ENCODE results near the gene LAIR2. TPM values are rescaled to one million over a fixed set of nuclear protein-coding genes. Genes with fewer than 3 reads are reported as not detected.
"Not testable (repeated sequence)": the region's sequence is repeated elsewhere in the genome, so short reads cannot be mapped to it uniquely, and the experiment has no call there.

LAIR2 gene
- total RNA-seq, 1 donor from 2014 or later = not detected

GRCh38 chr19:54464630-54465425 is 37.8 kb upstream of the LAIR2 start:
- no peak for DNase-seq (ENCODE audit: low read depth, low spot score)

DNA sequence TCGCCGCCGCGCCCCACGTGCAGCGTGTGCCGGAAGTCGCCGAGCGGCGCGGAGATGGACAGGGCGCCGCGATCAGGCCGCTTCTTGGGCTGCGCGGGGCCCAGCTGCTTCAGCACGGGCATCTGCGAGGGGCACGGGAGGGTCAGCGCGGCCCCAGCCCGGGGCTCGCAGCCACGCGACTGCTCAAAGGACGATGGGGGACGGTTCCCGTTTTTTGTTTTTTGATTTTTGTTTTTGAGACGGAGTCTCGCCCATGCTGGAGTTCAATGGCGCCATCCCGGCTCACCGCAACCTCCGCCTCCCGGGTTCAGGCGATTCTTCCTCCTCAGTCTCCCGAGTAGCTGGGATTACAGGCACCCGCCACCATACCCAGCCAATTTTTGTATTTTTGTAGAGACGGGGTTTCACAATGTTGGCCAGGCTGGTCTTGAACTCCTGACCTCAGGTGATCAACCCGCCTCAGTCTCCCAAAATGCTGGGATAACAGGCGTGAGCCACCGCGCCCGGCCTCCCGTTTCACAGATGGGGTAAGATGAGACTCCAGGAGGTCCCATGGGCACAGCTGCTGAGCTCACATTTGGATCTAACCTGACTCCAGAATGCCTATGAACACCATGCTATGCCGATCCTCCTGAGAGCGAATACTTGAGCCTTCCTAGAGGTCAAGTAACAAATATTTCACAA is 37.1 kb upstream of the LAIR2 start:
- no peak for DNase-seq (ENCODE audit: low read depth, low spot score)

- DNase-seq (ENCODE audit: low read depth, low spot score) = not testable (repeated sequence)
Measured at GRCh38 chr19:54466110-54466480, 36.5 kb upstream of the LAIR2 start.

DNA sequence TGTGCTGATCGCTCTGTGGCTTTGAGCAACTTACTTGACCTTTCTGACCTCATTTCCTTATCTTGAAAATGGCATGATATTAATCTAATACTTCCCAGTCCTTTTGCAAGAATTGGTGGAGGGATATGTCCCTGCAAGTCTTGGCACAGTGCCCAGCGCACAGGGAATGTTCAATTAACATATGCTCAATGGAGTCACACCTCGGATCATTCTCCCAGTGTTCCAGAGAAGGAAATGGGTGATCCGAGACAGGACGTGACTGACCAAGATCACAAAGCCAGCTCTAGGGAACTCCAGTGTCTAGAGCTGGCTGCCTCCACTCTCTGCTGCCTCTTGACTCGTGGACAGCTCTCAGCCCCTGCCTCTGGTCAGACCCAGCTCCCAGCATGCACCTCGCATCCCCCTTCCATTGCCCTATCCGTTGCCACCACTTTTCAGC is 33.1 kb upstream of the LAIR2 start:
- no peak for DNase-seq (ENCODE audit: low read depth, low spot score)

GRCh38 chr19:54470276-54470887 is 32.2 kb upstream of the LAIR2 start:
- no peak for DNase-seq (ENCODE audit: low read depth, low spot score)

DNA sequence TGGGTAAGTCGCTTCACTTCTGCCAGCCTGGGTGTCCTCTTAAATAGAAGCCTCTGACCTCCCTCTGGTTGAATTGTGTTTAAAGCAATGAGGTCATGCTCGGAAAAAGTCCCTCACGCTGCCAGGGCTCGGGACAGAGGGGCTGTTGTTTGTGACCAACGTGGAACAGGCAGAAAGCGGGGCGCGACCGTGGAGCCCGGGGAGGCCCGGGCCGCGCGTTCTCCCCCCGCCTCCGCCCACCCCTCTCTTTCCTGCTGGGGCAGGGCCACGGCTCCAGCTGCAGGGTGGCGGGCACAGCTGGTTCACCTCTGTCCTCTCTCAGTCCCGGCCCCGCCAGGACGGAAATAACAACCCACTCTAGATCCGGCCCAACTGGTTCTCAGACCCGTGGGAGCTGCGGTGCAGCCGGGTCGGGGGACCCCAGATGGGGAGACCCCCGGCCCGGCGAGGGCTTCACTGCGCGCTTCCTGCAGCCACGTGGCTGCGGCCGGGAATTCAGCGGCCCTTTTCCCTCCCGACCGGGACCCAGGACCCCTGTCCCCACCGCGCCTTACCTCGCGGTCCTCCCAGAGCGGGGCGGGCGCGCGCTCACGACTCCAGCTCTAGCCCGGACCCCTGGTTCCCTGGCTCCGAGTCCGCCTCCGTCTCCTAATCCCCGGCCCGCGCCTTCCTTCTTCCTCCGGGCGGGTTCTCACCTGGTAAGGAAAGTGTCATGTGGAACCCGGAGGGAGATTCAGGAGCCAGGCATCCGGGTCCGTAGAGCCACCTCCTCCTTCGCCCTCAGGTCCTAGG is 31.4 kb upstream of the LAIR2 start:
- no peak for DNase-seq (ENCODE audit: low read depth, low spot score)

DNA sequence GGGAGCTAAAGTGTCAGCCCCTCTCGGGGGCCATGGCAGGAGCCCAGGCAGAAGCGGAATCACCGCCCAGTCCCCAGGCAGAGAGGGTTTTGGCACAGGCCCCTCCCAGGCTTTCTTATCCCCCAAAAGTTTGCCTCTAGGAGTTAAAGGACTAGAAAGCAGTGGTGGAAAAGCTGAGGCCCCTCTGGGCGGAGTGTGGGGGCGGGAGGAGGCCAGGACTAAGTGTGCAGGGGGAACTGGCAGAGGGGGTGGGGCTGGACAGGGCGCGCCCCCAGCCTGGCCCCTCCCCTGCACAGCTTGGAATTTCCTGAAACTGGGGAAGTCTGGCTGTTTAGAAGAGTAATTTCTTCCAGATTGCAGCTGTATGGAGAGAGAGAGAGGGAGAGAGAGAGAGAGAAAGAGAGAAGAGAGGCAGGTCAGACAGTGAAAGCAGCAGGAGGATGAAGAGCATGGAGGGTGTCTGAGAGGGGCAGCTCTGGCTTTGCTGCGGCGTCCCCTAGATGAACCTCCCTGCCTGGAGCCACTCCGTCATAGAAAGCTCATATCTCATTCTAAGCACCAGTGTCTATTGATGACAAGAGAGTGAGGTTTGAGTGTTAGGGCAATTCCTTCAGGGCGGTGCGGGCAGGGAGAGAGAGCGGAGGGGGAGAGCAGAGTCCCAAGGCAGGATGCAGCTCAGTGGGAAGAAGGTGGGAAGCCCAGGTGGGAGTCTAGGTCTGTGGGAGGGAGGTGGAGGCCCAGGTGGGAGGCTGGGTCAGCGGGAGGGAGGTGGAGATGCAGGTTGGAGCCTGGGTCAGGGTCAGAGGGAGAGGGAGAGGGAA is 29.4 kb upstream of the LAIR2 start, which contains the start of gene CDC42EP5:
TSS of gene CDC42EP5 (minus strand) at position 226 of the 821 bp plus-strand sequence. CDS start 7,749 bp downstream, outside the sequence.
- peak; percentile 69 for DNase-seq (ENCODE audit: low read depth, low spot score)

DNA sequence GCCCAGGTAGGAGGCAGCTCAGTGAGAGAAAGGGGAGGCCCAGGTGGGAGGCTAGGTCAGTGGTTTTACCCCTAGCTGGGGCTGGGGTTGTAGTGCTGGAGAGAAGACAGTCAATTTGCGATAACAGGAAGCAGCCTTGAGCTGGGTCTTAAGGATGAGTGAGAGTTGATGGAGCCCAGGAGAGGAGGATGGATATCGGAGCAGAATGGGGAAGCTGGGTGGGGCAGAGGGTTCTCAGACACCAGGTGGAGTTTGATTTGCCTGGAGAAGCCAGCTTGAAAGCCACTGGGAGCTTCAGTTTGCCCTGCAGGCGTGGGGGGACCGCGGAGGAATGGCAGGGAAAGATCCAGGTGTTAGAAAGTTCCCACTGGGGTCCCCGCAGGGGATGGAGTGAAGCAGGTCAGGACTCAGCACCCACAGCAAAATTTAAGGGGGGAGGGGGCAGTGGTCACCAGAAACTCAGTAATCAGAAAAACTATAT is 28.7 kb upstream of the LAIR2 start:
- DNase-seq (ENCODE audit: low read depth, low spot score) = no peak

- no peak for DNase-seq (ENCODE audit: low read depth, low spot score)
Measured at GRCh38 chr19:54475706-54476105, 26.9 kb upstream of the LAIR2 start.

GRCh38 chr19:54477650-54478049 is 25.0 kb upstream of the LAIR2 start:
- no peak for DNase-seq (ENCODE audit: low read depth, low spot score)

DNA sequence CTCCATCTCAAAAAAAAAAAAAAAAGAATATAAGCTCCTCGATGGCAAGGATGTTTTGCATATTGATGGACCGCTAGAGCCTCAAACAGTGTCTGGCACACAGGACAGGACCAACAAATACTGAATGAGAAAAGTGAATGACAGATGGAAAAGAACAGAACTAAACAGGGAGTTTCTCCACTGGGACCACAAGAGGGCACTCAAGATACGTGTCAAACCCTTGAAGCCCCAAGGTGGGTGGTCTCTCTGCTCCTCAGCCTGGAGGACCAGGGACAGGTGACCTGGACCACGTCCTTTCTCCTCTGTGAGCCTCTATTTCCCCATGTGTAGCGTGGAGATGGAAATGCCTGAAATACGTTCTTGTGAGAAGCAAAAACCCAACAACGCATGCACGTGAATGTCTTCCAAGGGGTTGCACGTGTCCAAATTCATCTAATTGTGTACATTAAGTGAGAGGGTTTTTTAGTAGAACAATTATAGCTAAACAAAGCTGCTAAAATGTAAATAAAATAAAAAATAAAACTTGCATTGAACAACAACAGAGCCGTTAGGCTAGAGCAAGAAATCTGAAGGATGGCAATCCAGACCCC is 23.9 kb upstream of the LAIR2 start:
- no peak for DNase-seq (ENCODE audit: low read depth, low spot score)

DNA sequence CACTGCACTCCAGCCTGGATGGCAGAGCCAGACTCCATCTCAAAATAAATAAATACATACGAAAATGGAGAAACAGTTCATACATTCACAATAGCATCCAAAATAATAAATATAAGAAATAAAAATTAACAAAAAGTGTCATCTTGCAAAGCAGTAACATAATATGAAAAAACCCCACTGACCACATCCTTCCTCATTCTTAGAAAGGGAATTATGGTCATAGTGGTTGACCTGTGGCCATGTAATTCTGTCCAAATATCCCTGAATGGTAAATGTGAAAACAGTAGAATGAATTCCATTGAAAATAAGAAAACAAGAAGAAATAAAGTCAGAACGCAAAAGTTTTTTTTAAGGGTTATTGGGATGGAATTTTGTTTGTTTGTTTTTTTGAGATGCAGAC is 22.6 kb upstream of the LAIR2 start:
- DNase-seq (ENCODE audit: low read depth, low spot score) = no peak

DNA sequence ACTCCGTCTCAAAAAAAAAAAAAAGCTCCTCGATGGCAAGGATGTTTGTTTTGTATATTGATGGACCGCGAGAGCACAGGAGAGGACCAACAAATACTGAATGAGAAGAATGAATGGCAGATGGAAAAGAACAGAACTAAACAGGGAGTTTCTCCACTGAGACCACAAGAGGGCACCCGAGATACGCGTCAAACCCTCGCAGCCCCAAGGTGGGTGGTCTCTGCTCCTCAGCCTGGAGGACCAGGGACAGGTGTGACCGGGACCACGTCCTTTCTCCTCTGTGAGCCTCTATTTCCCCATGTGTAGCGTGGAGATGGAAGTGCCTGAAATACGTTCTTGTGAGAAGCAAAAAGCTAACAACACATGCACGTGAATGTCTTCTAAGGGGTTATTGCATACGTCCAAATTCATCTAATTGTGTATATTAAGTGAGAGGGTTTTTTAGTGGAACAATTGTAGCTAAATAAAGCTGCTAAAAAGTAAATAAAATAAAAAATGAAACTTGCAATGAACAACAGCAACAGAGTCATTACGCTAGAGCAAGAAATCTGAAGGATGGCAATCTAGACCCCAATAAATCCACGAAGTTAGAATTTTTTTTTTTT is 21.2 kb upstream of the LAIR2 start:
- no peak for DNase-seq (ENCODE audit: low read depth, low spot score)

GRCh38 chr19:54482889-54483288 is 19.7 kb upstream of the LAIR2 start:
- no peak for DNase-seq (ENCODE audit: low read depth, low spot score)

DNA sequence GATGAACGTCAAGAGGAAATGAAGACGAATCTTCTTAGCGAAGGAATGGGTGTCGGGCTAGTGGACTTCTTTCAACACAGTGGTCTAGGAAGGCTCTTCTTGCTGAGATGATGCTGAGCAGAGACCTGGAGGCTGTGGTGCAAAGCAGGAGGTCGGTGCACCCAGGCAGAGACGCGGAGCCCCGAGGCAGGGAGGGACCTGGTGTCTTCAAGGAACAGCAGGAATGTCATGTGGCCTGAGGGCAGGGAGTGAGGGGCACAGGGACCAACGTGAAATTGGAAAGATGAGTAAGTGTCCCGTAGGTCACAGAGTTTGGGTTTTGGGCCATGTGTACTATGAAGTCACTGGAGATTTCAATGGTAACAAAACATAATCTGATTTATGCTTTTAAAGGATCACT is 18.2 kb upstream of the LAIR2 start:
- no peak for DNase-seq (ENCODE audit: low read depth, low spot score)

- no peak for DNase-seq (ENCODE audit: low read depth, low spot score)
Measured at GRCh38 chr19:54485851-54486250, 16.8 kb upstream of the LAIR2 start.

DNA sequence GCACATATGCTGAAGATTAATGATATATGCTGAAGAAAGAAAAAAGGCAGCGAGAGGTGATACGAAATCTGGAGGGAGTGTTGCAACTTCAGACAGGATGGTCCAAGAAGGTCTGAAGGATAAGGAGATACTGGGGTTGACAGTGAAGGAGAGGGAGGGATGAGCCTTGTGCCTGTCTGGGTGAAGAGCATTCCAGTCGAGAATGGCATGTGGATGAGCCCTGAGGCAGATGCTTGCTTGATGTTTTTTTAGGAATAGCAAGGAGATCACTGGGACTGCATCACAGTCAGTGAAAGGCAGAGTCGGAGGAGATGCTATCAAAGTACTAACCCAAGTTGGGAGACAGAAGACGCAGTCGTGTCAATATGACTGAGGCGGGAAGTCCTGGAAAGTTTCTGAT is 13.3 kb upstream of the LAIR2 start:
- DNase-seq (ENCODE audit: low read depth, low spot score) = no peak

DNA sequence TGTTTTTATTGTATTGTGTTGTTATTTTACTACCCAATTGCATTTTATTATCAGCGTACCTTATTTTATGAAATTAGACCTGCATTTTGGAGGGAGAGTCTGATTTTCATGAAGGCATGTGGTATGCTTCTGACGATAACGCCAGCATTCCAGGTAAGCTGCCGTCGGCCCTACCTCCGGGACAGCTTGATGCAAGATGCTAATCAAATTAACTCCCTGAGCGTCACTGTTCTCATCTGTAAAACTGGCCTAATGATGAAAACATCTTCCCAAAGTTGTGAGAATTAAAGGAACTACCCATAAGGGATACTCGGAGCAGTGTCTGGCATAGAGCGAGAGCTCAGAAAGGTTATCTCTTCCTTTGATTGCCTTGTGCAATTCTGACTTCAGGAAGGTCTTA is 12.9 kb upstream of the LAIR2 start:
- no peak for DNase-seq (ENCODE audit: low read depth, low spot score)

GRCh38 chr19:54492568-54492967 is 10.1 kb upstream of the LAIR2 start:
- DNase-seq (ENCODE audit: low read depth, low spot score) = no peak

GRCh38 chr19:54493056-54493455 is 9.6 kb upstream of the LAIR2 start:
- not testable (repeated sequence) for DNase-seq (ENCODE audit: low read depth, low spot score)
